ENCODE results near the gene KCP.

KCP gene

DNA sequence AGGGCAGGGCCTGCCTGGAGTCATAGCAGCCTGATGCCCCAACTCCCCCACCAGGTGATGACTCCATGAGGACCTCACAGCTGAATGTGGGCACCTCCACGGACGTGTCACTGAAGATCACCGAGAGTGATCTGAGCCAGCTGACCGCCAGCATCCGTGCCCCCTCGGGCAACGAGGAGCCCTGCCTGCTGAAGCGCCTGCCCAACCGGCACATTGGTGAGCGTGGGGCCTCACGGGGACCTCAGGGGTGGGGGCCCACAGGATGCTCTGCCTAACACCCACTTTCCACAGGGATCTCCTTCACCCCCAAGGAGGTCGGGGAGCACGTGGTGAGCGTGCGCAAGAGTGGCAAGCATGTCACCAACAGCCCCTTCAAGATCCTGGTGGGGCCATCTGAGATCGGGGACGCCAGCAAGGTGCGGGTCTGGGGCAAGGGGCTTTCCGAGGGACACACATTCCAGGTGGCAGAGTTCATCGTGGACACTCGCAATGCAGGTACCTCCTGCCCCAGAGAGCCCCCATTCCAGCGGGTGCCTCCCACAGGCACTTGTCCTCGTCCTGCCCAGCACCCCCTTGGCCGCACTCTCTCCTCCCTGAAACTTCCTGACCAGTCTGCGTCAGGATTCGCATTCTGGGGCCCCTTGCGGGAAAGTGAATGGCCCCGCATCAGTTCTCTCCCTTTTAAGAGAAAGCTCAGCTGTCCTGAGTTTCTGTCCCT is 57.8 kb downstream of the KCP start:
- DNase-seq = no peak

DNA sequence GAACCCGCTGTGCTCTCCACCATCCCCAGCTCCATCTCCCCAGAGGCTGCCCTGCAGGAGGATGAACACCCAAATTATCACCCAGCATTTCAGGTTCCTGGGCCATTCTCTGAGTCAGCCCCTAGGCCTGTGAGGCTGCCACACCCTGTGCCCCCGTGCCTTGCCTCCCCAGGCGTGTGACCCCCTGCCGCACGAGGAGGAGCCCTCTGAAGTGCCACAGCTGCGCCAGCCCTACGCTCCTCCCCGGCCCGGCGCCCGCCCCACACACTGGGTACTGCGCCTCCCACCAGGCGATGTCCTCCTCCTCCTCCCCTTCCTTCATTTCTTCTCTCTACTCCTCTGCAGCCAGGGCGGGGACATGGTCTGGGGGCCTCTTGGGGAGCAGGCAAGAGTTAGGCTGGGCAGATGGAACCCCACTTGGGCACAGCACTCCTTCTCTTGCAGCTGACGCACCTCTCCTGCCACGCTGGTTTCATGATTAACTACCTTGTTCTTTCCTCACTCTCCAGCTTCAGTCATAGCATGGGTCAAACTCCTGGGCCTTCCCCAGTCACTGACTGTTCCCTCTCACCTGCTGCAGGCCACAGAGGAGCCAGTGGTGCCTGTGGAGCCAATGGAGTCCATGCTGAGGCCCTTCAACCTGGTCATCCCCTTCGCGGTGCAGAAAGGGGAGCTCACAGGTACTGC is 60.6 kb downstream of the KCP start:
- no peak for DNase-seq

DNA sequence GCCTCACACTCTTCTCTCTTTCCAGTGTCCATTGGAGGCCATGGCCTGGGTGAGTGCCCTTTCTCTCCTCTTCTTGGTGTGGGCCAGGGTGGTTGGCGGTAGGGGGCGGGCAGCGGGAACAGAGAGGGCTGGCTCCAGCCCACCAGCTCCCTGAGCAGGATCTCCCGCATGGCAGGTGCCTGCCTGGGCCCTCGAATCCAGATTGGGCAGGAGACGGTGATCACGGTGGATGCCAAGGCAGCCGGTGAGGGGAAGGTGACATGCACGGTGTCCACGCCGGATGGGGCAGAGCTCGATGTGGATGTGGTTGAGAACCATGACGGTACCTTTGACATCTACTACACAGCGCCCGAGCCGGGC is 61.4 kb downstream of the KCP start:
- DNase-seq = no peak

DNA sequence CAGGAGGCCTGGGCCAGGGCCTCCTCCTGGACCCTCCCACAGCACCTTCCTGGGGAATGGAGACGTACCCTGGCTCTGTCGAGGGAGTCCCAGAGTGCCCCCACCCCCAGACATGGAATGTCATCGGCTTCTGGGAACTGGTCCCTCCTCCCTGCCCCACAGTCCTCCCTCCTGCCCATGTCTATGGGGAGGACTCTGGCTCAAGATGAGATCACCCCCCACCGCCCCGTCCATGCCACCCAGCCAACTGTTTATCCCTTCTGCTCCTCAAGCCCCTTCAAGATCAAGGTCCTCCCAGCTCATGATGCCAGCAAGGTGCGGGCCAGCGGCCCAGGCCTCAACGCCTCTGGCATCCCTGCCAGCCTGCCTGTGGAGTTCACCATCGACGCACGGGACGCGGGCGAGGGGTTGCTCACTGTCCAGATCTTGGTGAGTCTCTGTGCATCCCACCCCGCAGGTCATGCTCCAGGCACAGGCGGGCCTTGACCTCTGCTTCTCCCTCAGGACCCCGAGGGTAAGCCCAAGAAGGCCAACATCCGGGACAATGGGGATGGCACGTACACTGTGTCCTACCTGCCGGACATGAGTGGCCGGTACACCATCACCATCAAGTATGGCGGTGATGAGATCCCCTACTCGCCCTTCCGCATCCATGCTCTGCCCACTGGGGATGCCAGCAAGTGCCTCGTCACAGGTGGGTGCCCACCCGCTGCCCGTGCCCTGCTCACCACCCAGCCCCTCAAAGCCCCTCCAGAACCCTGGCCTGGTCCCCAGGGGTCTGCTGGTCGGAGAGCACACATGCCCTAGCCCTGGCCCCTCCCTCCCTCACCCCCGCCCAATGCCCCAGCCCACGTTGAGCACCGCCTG is 62.0 kb downstream of the KCP start:
- no peak for DNase-seq

DNA sequence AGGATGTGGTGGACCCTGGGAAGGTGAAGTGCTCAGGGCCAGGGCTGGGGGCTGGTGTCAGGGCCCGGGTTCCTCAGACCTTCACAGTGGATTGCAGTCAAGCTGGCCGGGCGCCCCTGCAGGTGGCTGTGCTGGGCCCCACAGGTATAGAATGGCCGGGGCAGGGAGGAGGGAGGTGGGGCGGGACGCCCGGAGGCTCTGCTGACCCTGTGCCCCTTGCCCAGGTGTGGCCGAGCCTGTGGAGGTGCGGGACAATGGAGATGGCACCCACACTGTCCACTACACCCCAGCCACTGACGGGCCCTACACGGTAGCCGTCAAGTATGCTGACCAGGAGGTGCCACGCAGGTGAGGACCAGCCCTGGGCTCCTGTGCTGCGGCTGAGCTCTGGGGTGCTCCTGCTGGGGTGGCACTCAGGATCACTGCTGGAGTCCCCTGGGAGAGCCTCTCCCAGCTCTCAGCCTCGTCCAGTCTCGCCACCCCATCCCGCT is 62.7 kb downstream of the KCP start:
- DNase-seq = no peak

DNA sequence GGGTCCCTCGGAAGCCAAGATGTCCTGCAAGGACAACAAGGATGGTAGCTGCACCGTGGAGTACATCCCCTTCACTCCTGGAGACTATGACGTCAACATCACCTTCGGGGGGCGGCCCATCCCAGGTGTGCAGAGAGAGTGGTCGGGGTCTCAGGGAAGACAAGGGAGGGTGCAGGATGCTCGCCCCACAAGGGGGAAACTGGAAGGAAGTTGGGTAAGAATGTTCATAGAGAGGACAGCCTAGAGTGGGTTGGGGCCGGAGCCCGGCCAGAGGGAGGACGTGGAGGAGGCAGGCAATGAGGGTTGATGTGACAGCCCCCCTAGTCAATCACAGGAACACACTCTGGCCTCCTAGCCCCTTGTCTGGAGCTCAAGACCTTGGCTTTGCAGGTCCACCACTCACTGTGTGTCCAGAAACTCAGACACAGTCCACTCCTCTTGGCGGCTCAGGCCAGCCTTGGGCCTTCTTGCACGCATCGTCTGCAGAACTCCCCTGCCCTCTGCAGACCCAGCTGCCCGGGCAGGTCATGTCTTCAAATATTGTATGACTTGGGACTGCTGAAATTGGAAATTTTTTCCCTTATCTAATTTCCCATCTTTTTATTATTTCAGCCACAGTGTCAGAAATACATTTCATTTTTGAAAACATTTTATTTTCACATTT is 63.6 kb downstream of the KCP start:
- DNase-seq = no peak

DNA sequence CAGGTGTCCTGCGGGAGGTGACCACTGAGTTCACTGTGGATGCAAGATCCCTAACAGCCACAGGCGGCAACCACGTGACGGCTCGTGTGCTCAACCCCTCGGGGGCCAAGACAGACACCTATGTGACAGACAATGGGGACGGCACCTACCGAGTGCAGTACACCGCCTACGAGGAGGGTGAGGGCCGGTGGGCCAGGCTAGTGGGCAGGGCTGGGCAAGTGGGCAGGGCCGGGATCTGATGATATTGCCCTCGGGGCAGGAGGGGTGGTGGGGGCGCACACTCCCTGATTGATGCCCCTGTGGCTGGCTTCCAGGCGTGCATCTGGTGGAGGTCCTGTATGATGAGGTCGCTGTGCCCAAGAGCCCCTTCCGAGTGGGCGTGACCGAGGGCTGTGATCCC is 64.5 kb downstream of the KCP start:
- DNase-seq = no peak

DNA sequence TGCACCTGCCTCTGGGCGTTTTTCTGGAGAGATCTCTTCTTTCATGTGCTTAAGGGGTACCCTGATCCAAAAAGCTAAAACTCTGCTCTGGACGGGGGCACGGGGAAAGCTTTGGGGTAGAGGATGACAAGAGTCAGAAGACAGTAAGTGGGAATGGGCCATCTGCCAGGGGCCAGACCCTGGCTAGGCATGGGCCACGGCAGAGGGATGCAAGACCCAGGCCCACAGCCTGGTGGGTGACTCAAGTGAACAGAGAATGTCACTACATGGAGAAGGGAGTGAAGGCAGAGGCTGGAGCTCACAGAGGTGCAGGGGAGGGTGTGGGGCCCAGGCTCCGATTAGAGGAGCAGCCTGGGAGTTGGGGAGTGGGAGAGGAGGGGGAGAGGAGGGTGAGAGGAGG is 65.0 kb downstream of the KCP start:
- no peak for DNase-seq

DNA sequence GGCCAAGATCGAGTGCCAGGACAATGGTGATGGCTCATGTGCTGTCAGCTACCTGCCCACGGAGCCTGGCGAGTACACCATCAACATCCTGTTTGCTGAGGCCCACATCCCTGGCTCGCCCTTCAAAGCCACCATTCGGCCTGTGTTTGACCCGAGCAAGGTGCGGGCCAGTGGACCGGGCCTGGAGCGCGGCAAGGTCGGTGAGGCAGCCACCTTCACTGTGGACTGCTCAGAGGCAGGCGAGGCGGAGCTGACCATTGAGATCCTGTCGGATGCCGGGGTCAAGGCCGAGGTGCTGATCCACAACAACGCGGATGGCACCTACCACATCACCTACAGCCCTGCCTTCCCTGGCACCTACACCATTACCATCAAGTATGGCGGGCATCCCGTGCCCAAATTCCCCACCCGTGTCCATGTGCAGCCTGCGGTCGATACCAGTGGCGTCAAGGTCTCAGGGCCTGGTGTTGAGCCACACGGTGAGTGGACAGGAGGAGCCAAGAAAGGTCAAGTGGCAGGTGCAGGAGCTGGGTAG is 65.7 kb downstream of the KCP start:
- no peak for DNase-seq

DNA sequence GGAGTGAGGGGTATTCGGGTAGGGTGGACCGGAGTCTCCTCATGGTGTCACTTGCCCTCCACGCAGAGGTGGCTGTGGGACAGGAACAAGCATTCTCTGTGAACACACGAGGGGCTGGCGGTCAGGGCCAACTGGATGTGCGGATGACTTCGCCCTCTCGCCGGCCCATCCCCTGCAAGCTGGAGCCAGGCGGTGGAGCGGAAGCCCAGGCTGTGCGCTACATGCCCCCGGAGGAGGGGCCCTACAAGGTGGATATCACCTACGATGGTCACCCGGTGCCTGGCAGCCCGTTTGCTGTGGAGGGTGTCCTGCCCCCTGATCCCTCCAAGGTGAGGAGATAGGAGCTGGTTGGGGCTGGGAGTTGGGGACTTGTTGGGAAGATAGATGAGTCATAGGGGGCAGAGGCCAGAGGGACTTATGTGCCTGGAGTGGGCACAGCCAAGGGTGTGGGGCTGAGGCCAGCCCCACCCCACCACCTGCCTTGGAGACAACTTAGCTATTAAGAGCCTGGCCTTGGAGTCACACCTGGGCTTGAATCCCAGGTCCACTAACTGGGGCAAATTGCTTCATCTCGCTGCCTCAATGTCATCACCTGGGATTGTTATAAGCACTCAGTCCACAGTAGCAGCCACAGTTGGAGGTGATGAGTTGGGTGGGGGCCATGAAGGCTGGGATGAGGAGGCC is 66.4 kb downstream of the KCP start:
- no peak for DNase-seq

DNA sequence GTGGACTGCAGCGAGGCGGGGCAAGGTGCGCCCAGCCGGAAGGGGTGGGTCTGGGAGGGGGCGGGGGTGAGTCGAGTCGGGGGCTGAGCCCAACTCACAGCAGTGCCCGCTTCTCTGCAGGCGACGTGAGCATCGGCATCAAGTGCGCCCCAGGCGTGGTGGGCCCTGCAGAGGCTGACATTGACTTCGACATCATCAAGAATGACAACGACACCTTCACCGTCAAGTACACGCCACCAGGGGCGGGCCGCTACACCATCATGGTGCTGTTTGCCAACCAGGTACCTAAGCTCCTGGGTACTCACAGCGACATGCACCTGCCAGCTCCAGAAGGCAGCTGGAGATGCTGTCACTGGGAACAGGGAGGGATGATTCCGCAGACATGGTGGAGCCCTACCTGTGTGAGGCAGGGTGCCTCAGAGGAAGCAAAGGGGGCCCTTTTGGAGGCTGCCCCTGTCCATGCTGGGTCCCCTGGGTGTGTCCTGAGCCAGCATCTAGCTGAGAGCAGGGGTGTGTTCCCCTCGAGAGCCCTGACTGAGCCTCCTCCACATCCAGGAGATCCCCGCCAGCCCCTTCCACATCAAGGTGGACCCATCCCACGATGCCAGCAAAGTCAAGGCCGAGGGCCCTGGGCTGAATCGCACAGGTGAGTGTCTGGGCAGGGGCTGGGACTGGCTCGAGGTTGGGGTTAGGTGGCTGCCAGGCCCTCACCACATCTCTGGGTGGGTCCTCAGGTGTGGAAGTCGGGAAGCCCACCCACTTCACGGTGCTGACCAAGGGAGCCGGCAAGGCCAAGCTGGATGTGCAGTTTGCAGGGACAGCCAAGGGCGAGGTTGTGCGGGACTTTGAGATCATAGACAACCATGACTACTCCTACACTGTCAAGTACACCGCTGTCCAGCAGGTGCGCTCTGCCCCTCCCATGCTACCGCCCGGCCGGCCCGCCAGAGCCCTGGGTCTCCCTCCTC is 67.6 kb downstream of the KCP start:
- no peak for DNase-seq

DNA sequence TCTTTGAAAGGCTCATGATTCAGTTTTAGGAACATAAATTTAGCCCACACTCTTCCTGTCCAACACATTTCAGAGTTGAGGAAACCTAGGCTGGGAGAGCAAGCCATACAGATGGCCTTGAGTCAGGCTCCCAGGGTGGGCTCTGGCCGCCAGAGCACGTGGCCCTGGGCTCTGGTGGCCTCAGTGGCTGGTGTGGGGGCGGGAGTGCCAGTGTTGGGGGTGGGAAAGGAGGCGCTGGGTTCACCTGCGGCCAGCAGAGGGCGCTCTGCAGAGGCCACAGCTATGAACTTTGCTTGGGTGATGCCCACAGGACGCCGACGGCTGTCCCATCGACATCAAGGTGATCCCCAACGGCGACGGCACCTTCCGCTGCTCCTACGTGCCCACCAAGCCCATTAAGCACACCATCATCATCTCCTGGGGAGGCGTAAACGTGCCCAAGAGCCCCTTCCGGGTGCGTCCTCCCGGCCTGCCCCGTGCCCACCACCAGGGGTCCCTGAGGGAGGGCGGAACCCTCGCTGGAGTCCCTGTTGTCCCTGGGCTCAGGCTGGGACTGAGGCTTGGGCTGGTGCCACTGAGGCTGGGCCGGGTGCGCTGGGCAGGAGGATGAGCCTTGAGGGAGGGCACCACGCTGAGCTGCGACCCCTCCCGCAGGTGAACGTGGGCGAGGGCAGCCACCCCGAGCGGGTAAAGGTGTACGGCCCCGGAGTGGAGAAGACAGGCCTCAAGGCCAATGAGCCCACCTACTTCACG is 68.4 kb downstream of the KCP start:
- DNase-seq = no peak

DNA sequence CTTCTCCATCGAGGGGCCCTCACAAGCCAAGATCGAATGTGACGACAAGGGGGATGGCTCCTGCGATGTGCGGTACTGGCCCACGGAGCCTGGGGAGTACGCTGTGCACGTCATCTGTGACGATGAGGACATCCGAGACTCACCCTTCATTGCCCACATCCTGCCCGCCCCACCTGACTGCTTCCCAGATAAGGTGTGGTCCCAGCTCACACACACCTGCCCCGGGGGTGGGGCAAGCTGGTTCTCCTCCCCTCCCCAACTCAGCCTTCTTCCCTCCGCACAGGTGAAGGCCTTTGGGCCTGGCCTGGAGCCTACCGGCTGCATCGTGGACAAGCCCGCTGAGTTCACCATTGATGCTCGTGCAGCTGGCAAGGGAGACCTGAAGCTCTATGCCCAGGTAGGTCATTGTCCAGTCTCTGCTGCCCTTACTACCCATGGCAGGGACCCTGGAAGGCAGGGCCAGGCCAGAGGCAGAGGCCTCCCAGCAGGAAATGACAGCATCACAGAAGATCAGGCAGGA is 69.3 kb downstream of the KCP start:
- DNase-seq = no peak

DNA sequence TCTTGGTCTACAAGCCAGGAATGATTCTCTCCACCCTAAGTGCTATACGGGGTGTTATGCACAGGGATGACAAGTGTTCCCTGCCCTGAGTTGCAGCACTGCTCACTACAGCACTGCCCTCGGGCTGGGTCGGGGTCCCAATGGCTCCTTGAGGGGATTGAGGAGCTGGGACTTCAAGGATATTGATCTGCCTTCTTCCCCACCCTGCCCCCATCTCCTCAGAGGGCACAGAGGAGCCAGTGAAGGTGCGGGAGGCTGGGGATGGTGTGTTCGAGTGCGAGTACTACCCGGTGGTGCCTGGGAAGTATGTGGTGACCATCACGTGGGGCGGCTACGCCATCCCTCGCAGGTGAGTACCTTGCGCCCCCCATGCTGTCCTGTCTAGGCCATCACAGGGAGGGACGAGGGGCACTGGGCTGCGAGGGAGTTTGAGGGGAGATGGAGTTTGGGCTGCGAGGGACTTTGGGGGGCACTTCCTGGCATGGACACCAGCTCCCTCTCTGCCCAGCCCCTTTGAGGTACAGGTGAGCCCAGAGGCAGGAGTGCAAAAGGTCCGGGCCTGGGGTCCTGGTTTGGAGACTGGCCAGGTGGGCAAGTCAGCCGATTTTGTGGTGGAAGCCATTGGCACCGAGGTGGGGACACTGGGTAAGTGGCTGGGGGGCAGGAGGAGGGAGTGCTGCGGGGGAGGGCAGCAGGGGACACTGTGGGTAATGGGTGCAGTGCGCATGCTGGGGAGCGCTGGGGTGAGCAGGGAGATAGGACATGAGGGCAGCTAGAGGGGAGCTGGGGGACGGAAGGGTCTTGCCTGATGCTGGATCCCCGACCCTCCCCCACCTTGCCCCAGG is 70.0 kb downstream of the KCP start:
- DNase-seq = no peak

DNA sequence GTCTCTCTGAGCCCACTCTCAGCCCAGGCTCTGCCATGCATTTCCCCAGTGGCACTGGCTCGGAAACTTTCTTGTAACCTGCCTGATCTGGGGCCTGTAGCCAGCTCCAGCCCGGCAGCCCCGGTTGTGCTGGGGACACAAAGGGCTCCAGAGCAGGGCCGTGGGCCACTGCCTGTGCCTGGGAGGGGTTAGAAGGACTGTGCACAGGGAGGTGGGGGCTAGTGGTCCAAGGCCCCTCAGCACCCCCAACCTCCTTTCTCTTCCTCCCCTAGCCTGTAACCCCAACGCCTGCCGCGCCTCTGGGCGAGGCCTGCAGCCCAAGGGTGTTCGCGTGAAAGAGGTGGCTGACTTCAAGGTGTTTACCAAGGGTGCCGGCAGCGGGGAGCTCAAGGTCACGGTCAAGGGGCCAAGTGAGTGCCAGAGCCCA is 70.7 kb downstream of the KCP start:
- DNase-seq = no peak

DNA sequence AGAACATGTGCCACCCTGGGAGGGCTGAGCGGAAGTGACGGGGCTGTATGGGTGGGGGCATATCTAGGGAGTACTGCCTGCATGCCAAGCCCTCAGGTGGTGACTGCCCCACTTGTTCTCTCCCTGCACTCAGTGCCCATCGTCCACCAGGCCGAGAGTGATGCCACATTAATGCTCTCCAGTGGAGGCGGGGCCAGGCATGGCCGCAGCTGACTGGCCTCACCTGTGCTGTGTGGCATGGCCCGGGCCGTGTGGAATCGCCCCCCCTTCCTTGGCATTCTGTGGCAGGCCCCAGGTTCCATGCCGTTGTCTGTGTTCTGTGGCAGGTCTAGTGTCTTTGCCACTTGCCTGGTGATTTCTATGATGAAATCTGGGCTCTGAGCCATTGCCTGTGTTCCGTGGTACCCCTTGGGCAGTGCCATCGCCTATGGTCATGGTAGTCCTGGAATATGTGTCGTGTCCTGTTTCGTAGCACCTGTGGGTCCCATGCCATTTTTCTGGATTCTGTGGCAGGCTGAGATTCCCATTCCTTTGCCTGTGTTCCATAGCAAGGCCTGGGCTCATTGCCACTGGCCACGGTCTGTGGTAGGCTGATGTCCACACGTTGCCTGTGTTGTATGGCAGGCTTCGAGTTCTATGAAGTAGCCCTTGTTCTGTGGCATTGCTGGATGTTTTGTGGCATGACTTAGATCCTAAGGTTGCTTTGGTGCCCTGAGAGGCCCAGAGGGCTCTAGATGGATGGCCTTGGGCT is 71.4 kb downstream of the KCP start:
- DNase-seq = no peak

DNA sequence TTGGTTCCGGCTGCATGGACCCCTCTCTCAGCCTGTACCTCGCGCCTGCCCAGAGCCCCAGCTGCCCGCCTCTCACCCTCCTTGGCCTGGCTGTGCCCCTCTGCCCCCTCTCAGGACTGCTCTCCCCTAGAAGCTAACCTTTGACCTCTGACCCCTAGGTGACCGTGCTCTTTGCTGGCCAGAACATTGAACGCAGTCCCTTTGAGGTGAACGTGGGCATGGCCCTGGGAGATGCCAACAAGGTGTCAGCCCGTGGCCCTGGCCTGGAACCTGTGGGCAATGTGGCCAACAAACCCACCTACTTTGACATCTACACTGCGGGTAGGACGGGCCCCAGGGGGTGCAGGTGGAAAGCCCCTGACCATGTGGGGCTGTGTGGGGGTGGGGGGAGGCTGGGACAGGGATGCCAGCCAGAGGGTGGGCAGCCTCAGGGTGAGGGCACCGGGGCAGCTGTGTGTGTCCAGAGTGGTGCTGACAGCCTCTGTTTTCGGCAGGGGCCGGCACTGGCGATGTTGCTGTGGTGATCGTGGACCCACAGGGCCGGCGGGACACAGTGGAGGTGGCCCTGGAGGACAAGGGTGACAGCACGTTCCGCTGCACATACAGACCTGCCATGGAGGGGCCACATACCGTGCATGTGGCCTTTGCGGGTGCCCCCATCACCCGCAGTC is 72.3 kb downstream of the KCP start:
- no peak for DNase-seq

DNA sequence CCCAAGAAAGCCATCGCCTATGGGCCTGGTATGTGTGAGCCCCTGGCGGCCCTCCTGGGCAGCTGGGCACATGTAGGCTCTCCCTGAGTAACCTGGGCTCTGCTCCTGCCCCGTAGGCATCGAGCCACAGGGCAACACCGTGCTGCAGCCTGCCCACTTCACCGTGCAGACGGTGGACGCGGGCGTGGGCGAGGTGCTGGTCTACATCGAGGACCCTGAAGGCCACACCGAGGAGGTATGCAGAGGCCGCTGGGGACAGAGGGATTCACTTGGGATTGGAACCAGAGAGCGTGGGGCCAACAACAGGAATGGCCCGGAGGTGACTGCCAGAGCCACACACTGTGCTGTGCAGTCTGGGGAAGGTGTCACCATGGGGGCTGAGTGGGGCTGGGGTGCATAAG is 73.0 kb downstream of the KCP start:
- DNase-seq = no peak
